HepG2 (cell line): ENCODE measurements around the gene MAP3K14. TPM values are rescaled to one million over a fixed set of nuclear protein-coding genes. Genes with fewer than 3 reads are reported as not detected.

Source experiments
- FOSL2 ChIP-seq: sonication (generic); formaldehyde crosslinking; IDR thresholded peaks from 2 replicates; pipeline ENCODE4 v1.4.0; 2020; ENCODE audit warnings: missing genetic modification reagents
- GATAD1 ChIP-seq: IDR thresholded peaks from 2 replicates; pipeline ENCODE4 v1.6.1; 2016; ENCODE audit warnings: missing genetic modification reagents, missing compliant biosample characterization
- KDM5B ChIP-seq: sonication (generic); formaldehyde crosslinking; IDR thresholded peaks from 2 replicates; pipeline ENCODE4 v1.4.0; 2020; ENCODE audit warnings: missing genetic modification reagents, mild to moderate bottlenecking, borderline replicate concordance
- KLF6 ChIP-seq: IDR thresholded peaks from 2 replicates; pipeline ENCODE4 v1.8.0; 2016; ENCODE audit warnings: missing biosample characterization, missing genetic modification reagents
- NCOA2 ChIP-seq: sonication (generic); formaldehyde crosslinking; IDR thresholded peaks from 2 replicates; pipeline ENCODE4 v1.8.0; 2022; ENCODE audit warnings: inconsistent platforms
- NR2F6 ChIP-seq, 2 experiments: IDR thresholded peaks; 2 replicates each; pipeline ENCODE4 v1.6.1; 2016; ENCODE audit warnings: antibody characterized with exemption in 1 of 2, mild to moderate bottlenecking in 1 of 2
- polyA plus RNA-seq, 8 experiments: library from polyadenylated mRNA; depleted of rRNA in 3 of 8; stranded (reverse) in 7 of 8; unstranded in 1 of 8; fragments of >200 nt; fragmentation: Illumina TruSeq in 4 of 8; extraction: Trizol in 4 of 8; gene quantifications; 2 replicates each; pipeline versions ENCODE4 v1.2.1 to v1.2.3, GENCODE V29; 2011 to 2016; ENCODE audit warnings: low read depth in 4 of 8, missing spikeins in 1 of 8, mixed read lengths in 1 of 8; ENCODE audit not compliant: insufficient read depth in 1 of 8
- total RNA-seq, 5 experiments: library from RNA; depleted of rRNA; stranded (reverse); fragments of >200 nt; fragmentation: Illumina TruSeq; extraction: Trizol; gene quantifications; 2 replicates each; pipeline ENCODE4 v1.2.3, GENCODE V29; 2016; ENCODE audit warnings: low read depth in 1 of 5
- TF ChIP-seq, protein P1 (sequence below): IDR thresholded peaks from 2 replicates; pipeline ENCODE4 v1.6.1; 2018; ENCODE audit warnings: missing genetic modification reagents
- TF ChIP-seq, protein P2 (sequence below): IDR thresholded peaks from 2 replicates; pipeline ENCODE4 v1.6.1; 2012; ENCODE audit warnings: low read depth, low read length, improper control_type of control experiment
- TF ChIP-seq, protein P3 (sequence below): sonication (generic); formaldehyde crosslinking; IDR thresholded peaks from 2 replicates; pipeline ENCODE4 v1.5.0; 2020; ENCODE audit warnings: mild to moderate bottlenecking, missing genetic modification reagents, moderate library complexity

Gene MAP3K14
- total and polyA plus RNA-seq, 2 of the 13 experiments (the other 11 are each of a cell fraction or from before 2014, with no cell fraction given): 2.6 TPM

DNA sequence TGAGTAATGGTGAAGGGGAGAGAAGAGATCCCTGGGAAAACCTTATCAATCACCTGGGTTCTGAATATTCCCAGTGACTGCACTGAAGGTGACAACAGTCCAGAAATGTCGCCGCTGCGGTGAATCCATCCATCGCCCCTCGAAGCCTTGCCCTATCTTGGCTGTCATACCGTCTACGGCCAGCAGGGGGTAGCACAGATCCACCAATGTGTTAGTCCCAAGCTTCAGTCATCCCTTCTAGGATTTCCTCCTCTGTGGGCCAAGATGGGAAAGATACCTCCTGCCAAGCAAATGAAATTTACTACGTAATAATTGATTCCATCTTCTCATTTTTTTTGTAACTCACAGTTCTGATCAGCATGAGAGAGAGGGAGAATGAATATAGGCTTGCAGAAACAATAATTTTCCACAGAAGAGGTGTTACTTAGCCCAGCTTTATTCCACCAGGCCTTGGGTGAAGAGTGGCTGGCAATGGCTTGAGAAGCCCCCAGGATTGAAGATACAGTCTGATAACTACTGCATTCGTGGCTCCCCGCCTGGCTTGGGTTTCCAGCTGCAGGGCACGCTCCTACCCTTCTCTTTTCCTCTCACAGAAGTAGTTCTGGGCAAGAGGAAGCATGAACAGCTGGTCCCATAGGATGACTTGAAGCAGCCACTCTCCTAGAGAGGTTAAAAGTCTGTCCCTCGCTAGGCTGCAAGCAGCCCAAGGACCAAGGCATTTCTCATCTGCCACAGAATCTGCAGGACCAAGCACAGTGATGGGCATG lies 97.7 kb downstream of the MAP3K14 start (continued):
- TF ChIP-seq, protein P1, sequence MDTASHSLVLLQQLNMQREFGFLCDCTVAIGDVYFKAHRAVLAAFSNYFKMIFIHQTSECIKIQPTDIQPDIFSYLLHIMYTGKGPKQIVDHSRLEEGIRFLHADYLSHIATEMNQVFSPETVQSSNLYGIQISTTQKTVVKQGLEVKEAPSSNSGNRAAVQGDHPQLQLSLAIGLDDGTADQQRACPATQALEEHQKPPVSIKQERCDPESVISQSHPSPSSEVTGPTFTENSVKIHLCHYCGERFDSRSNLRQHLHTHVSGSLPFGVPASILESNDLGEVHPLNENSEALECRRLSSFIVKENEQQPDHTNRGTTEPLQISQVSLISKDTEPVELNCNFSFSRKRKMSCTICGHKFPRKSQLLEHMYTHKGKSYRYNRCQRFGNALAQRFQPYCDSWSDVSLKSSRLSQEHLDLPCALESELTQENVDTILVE (CRISPR knock-in tag): 0 out of 2 replicates have a peak, but pooled peaks have one; percentile 60
- TF ChIP-seq NR2F6 (IDR thresholded peaks at IDR 0.05) (no peak), NR2F6 (CRISPR knock-in tag; IDR thresholded peaks at IDR 0.05) (peak; percentile 12; the same call in 1 of the 2 replicates), NCOA2 (CRISPR knock-in tag) (peak; percentile 9; the same call in 1 of the 2 replicates), KDM5B (CRISPR knock-in tag) (no peak), GATAD1 (CRISPR knock-in tag) (peak; percentile 42; the same call in 1 of the 2 replicates), KLF6 (CRISPR knock-in tag) (no peak), FOSL2 (CRISPR knock-in tag) (peak; percentile 42; the same call in 1 of the 2 replicates)
- TF ChIP-seq, protein P2, sequence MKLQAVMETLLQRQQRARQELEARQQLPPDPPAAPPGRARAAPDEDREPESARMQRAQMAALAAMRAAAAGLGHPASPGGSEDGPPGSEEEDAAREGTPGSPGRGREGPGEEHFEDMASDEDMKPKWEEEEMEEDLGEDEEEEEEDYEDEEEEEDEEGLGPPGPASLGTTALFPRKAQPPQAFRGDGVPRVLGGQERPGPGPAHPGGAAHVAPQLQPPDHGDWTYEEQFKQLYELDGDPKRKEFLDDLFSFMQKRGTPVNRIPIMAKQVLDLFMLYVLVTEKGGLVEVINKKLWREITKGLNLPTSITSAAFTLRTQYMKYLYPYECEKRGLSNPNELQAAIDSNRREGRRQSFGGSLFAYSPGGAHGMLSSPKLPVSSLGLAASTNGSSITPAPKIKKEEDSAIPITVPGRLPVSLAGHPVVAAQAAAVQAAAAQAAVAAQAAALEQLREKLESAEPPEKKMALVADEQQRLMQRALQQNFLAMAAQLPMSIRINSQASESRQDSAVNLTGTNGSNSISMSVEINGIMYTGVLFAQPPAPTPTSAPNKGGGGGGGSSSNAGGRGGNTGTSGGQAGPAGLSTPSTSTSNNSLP: peak; percentile 35; the same call in 1 of the 2 replicates
- TF ChIP-seq, protein P3, sequence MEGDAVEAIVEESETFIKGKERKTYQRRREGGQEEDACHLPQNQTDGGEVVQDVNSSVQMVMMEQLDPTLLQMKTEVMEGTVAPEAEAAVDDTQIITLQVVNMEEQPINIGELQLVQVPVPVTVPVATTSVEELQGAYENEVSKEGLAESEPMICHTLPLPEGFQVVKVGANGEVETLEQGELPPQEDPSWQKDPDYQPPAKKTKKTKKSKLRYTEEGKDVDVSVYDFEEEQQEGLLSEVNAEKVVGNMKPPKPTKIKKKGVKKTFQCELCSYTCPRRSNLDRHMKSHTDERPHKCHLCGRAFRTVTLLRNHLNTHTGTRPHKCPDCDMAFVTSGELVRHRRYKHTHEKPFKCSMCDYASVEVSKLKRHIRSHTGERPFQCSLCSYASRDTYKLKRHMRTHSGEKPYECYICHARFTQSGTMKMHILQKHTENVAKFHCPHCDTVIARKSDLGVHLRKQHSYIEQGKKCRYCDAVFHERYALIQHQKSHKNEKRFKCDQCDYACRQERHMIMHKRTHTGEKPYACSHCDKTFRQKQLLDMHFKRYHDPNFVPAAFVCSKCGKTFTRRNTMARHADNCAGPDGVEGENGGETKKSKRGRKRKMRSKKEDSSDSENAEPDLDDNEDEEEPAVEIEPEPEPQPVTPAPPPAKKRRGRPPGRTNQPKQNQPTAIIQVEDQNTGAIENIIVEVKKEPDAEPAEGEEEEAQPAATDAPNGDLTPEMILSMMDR (CRISPR knock-in tag): peak; percentile 98

Other genes with a start within 250 kb of the MAP3K14 start
- gene PLCD3, start 184.5 kb downstream of the MAP3K14 start, total RNA-seq (2016; rRNA removed; fragmentation: Illumina TruSeq; extraction: Trizol): 5.5 and 11.3 TPM in 2 replicates
- 39.1 and 46.1 TPM in 2 replicates for gene PLCD3, start 184.5 kb downstream of the MAP3K14 start, polyA plus RNA-seq (2011; rRNA removed)
- 8.8 and 16.1 TPM in 2 replicates for gene ACBD4, start 181.3 kb downstream of the MAP3K14 start, total RNA-seq (2016; rRNA removed; fragmentation: Illumina TruSeq; extraction: Trizol)
- 26.9 and 34.1 TPM in 2 replicates for gene ACBD4, start 181.3 kb downstream of the MAP3K14 start, polyA plus RNA-seq (2011; rRNA removed)
- gene HEXIM1, start 168.5 kb downstream of the MAP3K14 start, total RNA-seq (2016; rRNA removed; fragmentation: Illumina TruSeq; extraction: Trizol): 10.5 and 14.8 TPM in 2 replicates
- gene HEXIM1, start 168.5 kb downstream of the MAP3K14 start, polyA plus RNA-seq (2011; rRNA removed): 16.3 and 16.6 TPM in 2 replicates
- 27.1 and 30.8 TPM in 2 replicates for gene HEXIM2, start 155.1 kb downstream of the MAP3K14 start, total RNA-seq (2016; rRNA removed; fragmentation: Illumina TruSeq; extraction: Trizol)
- 31.8 and 32.4 TPM in 2 replicates for gene HEXIM2, start 155.1 kb downstream of the MAP3K14 start, polyA plus RNA-seq (2011; rRNA removed)
- 0.39 and 0.53 TPM in 2 replicates for gene FMNL1, start 95.1 kb downstream of the MAP3K14 start, total RNA-seq (2016; rRNA removed; fragmentation: Illumina TruSeq; extraction: Trizol)
- gene FMNL1, start 95.1 kb downstream of the MAP3K14 start, polyA plus RNA-seq (2011; rRNA removed): 0.70 and 1.1 TPM in 2 replicates
- gene SPATA32, start 54.9 kb downstream of the MAP3K14 start, total RNA-seq (2016; rRNA removed; fragmentation: Illumina TruSeq; extraction: Trizol): not detected in 2 replicates
- gene SPATA32, start 54.9 kb downstream of the MAP3K14 start, polyA plus RNA-seq (2011; rRNA removed): not detected in 2 replicates
- gene ARHGAP27, start 115.8 kb upstream of the MAP3K14 start, total RNA-seq (2016; rRNA removed; fragmentation: Illumina TruSeq; extraction: Trizol): 7.8 and 18.9 TPM in 2 replicates
- 15.5 and 20.0 TPM in 2 replicates for gene ARHGAP27, start 115.8 kb upstream of the MAP3K14 start, polyA plus RNA-seq (2011; rRNA removed)
- 7.1 and 7.6 TPM in 2 replicates for gene PLEKHM1, start 173.7 kb upstream of the MAP3K14 start, total RNA-seq (2016; rRNA removed; fragmentation: Illumina TruSeq; extraction: Trizol)
- 13.5 and 14.6 TPM in 2 replicates for gene PLEKHM1, start 173.7 kb upstream of the MAP3K14 start, polyA plus RNA-seq (2011; rRNA removed)